Measurements from ENCODE around the gene DIS3L2. TPM values are rescaled to one million over a fixed set of nuclear protein-coding genes. Genes with fewer than 3 reads are reported as not detected.

Gene DIS3L2
- total and polyA plus RNA-seq, 2 of the 8 experiments (the other 6 are each of a cell fraction or from before 2014, with no cell fraction given), result 11.5 to 21.6 TPM

DNA sequence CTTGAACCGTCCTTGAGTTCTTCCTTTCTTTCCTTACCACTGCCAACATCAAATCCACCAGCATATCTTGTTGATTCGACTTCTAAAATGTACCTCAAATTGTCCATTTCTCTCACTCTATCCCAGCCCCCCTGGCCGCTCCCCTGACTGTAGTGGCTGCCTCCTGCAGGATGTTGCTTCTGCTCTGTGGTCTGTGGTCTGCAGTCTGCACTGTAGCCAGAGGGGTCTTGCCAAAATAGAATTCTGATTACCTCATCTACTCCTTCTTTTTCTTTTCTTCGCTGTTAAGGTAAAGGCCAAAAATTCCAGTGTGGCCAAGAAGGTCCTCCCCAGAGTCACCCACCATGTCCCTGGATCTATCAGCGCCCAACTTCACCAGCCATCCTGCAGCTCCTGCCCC, 337.6 kb downstream of the DIS3L2 start (continued):
- TF ChIP-seq POU5F1 (IDR thresholded peaks at IDR 0.05; ENCODE audit: low read depth, low read length), result no peak
- no peak for TF ChIP-seq SRF (IDR thresholded peaks at IDR 0.05; ENCODE audit: low read depth, low read length)
- TF ChIP-seq CHD2 (IDR thresholded peaks at IDR 0.05; ENCODE audit: low read length), result no peak

Data from H1 (cell line).